ENCODE data around the gene PI16. TPM values are rescaled to one million over a fixed set of nuclear protein-coding genes. Genes with fewer than 3 reads are reported as not detected.
"Not testable (repeated sequence)": the region's sequence is repeated elsewhere in the genome, so short reads cannot be mapped to it uniquely, and the experiment has no call there.

The PI16 gene
- total RNA-seq, 1 donor from 2014 or later, result 4.1 TPM

DNA sequence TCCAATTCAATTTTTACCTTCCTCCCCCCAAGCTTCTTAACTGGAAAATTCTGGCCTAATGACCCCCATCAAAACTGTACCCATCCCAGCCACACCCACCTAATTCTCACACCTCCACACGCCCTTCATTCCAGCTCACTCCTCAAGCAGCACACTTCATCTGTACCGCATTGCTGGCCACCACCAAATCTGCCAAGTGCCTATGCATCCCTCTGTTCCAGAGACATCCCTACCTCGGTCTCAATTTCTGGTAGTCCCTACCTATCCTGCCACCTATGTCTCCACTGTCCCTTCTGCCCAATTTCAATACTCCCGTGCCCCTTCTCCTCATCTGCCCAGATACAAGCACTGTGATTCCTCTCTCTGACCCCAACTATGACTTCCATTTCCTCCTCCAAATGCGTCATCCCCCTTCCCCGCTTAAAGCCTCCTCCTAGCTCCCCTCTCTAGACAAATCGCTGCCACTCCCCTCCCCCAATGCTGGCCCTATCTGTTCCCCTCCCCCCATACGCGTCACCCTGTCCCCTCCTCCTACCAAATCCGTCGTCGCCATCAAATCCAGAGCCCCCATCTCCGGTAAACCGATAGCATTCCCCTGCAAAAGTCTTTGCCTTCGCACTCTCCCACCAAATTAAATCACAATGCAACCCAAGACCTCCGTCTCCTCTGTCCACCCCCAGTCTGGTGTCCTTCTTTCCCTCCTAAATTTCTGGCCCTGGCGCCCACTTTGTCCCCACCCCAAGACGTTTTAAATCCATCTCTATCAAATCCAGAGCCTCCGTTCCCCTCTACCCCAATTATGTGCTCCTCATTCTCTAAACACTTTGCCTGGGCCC lies 30.3 kb downstream of the PI16 start:
- intact Hi-C loops (cut with micrococcal nuclease), result no loop called here
- no peak for ATAC-seq
- peak; percentile 30 for DNase-seq

DNA sequence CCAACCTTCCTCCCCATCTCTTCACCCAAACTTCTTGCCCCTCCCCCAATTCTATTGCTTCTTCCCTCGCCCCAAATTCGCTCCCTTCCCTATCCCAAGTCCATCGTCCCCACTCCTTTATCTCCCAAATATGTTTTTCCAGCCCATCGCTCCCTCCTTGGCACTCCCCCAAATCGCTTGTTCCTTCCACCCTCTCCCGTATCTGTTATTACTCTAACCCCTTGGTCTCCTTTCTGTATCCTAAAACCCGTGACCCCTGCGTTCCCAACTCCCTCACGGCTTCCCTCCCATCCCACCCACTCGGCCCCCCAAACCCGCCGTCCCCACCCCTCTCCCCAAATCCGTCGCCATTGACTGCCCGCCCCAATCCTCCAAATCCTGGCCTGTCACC lies 30.9 kb downstream of the PI16 start:
- no peak for ATAC-seq
- no peak for DNase-seq
- intact Hi-C loops (cut with micrococcal nuclease), result no loop called here

DNA sequence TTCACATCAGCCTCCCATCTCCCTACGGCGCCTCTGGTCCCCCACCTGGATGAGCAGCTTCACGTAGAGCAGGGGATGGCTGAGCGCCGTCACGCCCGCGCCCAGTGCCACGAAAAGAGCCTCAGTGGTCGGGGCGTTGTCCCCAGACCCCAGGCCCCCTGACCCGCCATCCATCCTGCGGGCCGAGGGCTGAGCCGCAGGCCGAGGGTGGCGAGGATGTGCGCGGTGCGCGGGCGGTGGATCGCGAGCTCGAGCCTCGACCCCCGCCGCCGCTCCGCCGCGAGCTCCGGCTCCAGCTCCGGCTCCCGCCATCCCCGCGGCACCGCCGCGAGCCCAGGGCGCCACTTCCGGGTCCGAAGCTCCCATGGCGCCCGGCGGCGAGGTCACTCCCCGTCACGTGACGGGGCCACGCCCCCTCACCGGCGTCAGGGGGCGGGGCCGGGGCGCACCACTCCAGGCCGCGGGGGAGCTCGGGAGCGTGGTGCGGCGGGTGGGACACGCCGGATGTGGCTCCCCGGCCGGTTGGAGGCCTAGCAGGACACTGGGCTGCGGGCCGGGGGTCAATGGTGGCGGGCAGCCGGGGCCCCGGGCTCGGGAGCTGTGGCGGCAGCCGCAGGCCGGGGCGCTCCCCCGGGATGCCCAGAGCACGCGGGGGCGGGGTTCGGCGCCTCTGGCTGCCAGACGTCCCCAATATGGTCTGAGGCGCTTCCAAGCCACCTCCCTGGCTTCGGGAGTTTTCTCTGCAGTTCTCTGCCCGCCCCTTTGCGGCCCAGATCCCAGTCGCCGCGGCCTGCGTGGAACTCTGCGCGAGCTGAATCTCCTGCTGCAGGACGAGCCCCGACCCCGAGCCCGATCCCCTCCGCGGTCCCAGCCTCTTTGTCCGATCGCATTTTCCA lies 31.5 kb downstream of the PI16 start, which contains the start of gene MTCH1:
Gene MTCH1, minus strand, starts transcription at position 389 of the 896 bp plus-strand sequence. Its CDS starts 23 bp downstream, at position 366.
- DNase-seq (peak; percentile 95), ATAC-seq (peak; percentile 95)
- intact Hi-C loops (cut with micrococcal nuclease), result no loop called here

DNA sequence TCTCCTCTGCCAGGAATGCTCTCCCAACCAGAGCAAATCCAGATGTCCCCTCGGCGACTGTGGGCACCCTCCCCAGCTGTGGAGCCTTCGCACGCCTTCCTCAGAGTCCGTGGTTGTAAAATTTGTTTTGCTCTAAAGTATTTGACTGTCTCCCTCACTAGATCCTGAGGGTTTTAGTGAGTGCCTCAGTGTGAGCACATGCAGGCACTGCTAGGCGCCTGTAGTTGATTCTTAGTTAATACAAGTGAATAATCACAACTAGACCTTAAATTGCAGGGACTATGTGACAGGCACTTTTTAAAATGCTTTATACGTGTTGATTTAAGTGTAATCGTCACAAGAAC lies 32.1 kb downstream of the PI16 start:
- ATAC-seq, result no peak
- intact Hi-C loops (cut with micrococcal nuclease), result no loop called here
- DNase-seq, result no peak

DNA sequence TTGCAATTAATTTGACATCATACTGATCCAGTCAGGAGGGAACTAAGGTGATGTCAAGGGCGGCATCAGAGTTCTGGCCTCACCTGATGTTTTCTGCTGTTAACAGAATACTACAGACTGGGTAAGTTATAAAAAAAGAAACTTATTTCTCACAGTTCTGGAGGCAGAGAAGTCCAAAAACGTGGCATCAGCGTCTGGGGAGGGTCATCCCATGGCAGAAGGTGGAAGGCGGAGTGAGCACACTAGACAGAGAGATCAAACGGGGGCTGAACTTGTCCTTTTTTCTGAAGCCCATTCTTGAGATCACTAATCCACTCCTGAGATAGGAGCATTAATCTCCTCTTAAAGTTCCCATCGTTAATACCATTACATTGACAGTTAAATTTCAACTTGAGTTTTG lies 34.7 kb downstream of the PI16 start:
- intact Hi-C loops (cut with micrococcal nuclease), result no loop called here
- ATAC-seq, result no peak
- no peak for DNase-seq

DNA sequence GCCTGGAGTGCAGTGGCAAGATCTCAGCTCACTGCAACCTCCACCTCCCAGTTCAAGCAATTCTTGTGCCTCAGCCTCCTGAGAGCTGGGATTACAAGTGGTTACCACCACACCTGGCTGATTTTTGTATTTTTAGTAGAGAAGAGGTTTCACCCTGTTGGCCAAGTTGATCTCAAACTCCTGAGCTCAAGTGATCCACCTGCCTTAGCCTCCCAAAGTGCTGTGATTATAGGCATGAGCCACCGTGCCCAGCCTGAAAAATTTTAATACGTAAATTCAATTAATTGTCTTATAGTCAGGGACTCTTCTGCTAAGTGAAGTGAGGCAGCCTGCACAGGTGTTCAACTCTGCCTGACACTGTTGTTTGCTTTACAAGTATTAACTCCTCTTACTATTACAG lies 35.9 kb downstream of the PI16 start:
- not testable (repeated sequence) for ATAC-seq, DNase-seq

DNA sequence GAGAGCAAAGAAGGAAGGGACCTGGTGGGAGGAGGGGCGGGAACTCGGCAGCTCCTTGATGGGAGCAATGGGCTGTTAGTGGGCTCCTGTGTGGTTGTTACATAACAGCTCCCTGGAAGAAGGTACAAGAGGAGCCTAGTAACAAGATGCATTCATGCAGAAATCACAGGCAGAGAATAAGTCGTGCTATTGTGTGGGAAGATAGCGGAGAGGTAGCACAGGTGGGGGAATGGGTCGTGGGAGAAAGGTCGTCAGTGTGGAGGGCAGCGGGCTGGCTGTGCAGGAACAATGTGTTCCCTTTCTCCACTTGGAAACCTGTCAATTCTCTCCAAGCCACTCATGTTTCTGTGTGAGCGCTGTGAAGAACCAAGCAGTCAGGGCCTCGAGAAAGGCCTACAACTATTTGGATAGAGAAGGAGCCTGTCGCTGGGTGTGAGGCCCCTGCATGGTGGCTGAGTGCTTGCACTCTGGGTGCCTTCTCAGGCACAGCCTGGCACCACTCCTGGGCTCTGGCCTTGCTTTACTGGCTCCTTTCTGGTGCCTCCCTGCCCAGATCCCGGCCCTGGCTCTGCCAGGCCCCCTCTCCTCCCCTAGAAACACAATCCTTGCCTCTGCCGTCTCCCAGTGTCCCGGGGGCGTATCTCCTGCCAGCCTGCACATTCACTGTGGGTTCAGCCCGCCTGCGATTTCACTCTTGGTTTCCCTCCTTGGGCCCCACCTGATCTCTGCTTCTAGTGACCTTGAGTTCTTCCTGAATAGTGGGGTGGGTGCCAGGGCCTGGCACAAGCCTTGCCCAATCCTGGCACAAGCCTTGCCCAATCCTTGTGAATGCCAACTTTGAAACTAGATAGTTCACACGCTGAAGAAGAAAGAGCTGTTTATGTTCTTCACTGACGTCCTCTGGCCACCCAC lies 43.5 kb downstream of the PI16 start:
- intact Hi-C loops (cut with micrococcal nuclease), result no loop called here
- DNase-seq (peak; percentile 79), ATAC-seq (peak; percentile 87)

More for the DNA sequence above, 35.9 kb downstream of the PI16 start:
- intact Hi-C loops (cut with micrococcal nuclease), result not testable (repeated sequence)

DNA sequence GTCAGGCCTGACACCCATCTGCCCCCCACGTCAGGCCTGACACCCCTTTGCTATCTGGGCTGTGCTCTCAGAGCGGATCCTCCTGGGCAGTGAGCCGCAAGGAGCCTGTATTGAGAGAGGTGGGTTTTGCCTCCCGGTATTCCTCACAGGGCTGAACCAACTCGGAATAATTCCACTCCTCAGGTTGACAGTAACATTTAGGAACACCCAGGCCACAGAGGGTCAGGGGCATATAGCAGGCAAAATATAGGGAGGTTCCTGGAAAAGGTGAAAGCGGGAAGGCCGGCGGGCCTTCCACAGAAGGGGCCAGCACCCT lies 44.1 kb downstream of the PI16 start:
- no peak for ATAC-seq
- no peak for DNase-seq

DNA sequence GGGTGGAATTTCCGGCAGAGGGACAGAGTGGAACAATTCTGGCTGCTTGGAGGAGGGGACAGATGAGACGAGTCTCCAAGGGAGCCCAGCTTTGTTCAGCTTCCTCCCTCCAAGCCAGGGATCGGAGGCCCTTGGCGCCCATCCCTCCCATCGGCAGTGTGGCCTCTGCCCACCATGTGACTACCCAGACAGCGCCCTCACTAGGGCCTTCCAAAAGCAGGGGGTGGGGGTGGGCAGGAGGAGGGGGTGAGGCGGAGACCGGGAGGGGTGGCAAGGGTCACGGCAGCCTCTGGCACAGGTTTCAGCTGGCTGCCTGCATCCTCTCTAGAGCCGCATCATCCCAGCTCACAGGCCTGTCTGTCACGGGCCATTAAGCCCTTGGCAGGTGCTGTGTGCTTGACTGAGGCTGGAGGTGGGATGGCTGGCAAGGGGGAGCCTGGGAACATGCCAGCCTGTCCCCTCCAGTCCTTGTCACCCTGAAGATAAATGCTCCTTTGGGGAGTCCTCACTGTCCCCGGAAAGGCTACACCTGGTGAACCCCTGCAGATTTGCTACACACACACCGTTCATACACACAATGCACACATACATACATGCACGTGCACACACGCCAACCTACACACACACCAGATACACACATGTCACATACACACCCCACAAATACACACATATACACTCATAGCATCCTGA lies 44.7 kb downstream of the PI16 start:
- ATAC-seq, result peak; percentile 18
- DNase-seq, result peak; percentile 37
- intact Hi-C loops (cut with micrococcal nuclease), result no loop called here

More for the DNA sequence above, 44.1 kb downstream of the PI16 start:
- intact Hi-C loops (cut with micrococcal nuclease), result no loop called here

DNA sequence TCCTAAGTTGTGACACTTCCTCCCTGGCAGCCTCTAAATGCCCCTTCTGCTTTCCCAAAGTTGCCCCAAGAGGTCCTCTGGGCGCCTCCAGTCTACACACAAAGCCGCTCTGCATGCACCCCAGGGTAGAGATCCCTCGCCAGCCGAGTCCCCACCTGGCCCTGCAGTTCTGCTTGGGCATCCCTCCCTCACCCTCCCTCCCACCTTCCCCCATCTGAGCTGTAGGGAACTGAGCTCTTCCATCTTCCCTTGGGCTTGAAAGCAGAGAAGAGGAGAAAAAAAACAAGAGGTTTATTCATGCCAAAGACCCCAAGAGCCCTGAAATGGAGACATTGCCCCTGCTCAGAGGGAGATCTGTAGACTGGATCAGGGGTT lies 45.2 kb downstream of the PI16 start:
- DNase-seq, result no peak
- intact Hi-C loops (cut with micrococcal nuclease), result no loop called here
- no peak for ATAC-seq

DNA sequence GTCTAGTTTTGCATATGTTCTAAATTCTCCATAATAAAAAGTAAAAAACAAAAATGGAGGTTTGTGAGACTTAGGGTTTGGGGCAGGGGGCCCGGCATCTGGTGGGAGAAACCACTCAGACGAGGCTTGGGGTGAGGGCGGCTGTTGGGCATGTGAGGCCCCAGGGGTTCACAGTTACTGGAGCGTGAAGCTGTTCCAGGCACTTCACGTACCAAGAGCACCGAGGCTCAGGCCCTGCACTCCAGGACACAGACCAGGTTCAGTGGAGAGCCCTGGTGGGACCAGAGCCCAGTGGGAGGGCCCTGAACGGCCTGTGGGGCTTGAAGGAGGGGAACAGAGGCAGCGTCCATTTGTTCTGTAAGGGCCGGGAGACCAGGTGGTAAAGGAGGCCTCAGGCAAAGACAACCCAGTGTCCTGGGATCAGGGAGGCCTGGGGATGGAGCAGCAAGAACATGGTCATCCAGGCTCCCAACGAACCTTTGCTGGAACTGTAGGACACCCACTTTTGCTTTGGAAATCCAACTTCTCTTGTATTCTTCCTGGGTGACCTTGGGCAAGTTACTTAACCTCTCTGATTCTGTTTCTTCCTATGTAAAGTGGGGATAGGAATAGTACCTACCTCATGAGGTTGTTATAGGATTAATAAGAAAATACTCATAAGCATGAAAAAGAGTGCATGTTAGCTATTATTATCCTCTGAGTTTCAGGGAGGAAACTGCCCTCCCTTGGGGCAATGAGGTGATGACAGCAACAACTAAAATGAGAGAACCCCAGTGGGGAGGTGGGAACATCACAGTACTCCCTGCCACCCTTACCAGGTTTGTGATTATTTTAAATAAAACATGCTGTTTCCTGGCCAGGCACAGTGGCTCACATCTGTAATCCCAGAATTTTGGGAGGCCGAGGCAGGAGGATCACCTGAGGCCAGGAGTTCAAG lies 49.8 kb downstream of the PI16 start:
- peak; percentile 50 for ATAC-seq
- DNase-seq, result peak; percentile 61
- intact Hi-C loops (cut with micrococcal nuclease), result no loop called here

DNA sequence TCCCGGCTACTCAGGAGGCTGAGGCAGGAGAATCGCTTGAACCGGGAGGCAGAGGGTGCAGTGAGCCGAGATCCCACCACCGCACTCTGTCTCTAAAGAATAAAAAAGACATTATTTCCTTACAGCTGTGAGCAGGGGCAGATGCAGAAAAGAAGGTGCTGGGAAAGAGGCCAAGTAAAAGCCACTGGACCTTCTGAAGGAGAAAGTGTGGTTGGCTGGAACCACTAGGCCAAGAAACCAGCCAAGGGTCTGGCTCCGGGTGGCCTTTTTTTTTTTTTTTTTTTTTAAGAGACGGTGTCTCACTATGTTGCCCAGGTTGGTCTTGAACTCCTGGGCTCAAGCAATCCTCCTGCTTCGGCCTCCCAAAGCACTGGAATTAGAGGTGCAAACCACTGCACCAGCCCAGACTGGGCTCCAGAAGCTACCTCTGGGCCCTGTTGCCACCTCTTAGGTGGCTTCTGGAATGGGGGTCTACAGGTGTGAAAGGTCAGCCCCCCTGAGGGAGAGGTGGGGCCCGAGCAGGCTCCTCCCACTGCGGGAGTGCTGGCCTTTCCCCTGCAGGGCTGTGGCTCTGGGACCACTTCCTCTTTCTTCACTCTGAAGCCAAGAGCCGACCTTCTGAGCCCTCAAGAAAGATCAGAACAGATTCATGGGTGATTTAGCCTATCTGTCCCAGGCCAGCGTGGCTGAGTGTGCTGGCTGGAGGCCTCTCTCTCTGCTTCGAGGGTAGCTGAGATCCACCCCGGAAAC lies 50.7 kb downstream of the PI16 start, which contains the start of gene FGD2:
Gene FGD2, plus strand, starts transcription at position 595 of the 750 bp plus-strand sequence. CDS start 163 bp downstream, outside the sequence.
- DNase-seq (no peak), ATAC-seq (peak; percentile 6)
- intact Hi-C loops (cut with micrococcal nuclease), result no loop called here

DNA sequence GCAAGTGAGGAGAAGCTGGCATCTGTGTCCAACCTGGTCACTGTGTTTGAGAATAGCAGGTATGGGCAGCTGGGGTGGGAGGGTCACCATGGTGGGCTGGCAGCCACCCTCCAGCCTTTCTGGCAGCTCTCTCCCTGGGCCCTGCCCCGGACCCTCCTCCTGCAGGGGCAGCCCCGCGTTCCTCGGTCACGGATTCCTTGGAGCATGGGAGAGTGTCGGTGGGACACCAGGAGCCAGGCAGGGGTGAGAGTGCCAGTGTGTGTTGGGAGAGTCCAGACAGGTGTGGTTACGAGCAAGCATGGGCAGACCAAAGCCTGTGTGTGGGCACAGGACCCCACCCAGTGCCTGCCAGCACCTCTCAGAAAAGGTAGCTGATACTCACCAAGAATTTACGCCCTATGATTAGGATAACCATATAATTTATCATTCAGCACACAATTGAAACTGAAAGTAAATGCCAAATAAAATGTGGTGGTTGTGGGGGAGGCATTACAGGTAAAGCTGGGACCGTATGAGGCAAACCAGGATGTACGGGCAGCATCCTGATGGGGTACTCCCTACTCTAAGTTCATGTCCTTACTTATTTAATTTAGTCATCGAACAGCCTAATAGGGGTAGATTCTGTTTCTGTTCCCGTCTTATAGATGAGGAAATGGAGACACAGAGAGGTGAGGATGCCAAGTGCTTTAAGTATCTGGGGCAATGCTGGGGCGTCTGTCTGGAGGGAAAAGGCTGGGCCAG lies 51.5 kb downstream of the PI16 start:
- DNase-seq, result no peak
- ATAC-seq, result no peak
- intact Hi-C loops (cut with micrococcal nuclease), result no loop called here

DNA sequence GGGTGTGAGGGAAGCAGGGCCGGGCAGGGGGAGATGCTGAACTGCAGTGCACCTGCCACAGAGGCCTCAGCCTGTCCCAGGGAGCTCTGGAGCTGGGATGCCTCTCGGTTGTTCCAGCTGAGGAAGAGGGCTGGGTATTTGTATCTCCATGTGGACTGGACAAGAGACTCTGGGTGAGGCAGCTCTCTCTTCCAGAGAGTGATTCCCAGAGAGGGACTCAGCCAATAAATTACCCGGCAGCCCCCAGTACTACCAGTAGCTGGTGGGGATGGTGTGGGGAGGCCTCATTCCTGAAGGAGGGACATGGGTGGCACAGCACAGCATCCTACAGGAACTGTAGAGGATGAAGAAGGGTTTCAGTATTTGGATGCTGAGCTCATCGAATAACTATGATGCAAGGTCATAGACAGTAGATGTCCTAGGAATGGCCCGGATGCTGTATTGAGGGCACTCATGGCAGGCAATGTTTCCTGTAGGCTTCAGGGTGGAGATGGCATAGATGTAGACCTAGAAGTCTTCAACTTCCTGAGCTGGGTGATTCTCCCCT lies 52.3 kb downstream of the PI16 start:
- no peak for DNase-seq
- peak; percentile 50 for ATAC-seq
- intact Hi-C loops (cut with micrococcal nuclease), result no loop called here

DNA sequence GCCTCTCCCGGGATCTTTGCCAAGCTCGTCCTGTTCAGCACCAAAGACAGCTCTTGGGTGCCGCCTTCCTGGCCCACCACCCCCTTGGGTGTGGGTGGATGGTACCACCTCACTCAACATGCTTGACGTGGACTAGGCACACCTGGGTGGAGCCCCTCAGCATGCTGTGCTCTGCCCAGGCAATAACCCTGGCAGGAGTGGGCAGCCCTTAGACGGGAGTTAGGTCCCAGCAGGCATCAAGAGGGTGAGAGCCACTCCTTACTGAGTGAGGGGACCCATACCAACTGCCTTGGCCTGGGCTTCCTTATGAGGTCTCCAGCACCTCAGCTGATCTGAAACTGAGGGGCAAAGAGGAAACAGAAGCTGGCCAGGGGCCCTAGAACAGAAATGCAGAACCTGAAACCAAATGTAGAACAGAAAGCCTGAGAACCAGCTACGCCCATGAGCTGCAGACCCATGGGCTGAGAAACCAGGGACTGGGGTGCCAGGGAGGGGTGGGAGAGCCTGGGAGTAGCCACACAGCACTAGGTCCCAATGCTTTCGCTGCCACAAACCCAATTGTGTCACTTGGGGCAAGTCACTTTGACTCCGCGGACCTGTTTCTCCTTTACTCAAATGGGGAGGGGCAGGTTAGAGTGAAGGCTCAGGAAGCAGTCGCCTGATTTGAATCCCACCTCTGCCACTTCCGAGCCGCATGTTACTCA lies 53.0 kb downstream of the PI16 start:
- intact Hi-C loops (cut with micrococcal nuclease), result no loop called here
- DNase-seq (no peak), ATAC-seq (peak; percentile 57)
